ENCODE data around the gene C14orf119. TPM values are rescaled to one million over a fixed set of nuclear protein-coding genes. Genes with fewer than 3 reads are reported as not detected.
A peak's percentile ranks its signal among the peaks of the same experiment; 100 is the strongest.

The C14orf119 gene
- total RNA-seq, 1 experiment from 2014 or later = 81.3 TPM

GRCh38 chr14:23062002-23062401 is 33.3 kb upstream of the C14orf119 start:
- Mint-ChIP-seq H3K9me3 (no peaks in the 10 kb centered on the region), H3K27me3 (ENCODE audit: low read depth) (no peaks in the 10 kb centered on the region), H3K4me1 (peaks cover 3% of the 10 kb centered on the region; the same call in 1 of the 2 replicates), H3K36me3 (peaks cover 69% of the 10 kb centered on the region), H3K4me3 (no peak overlapping the region), H3K27ac (0 out of 2 replicates have a peak overlapping the region, but pooled peaks have one; percentile 53)
- POLR2A ChIA-PET = interaction anchor here (0.6 kb wide), 3 partner anchors 65 to 240 kb away, joined by 3 to 5 read pairs (median 4); no protein-coding TSS in a partner anchor
- TF ChIP-seq, protein P1, sequence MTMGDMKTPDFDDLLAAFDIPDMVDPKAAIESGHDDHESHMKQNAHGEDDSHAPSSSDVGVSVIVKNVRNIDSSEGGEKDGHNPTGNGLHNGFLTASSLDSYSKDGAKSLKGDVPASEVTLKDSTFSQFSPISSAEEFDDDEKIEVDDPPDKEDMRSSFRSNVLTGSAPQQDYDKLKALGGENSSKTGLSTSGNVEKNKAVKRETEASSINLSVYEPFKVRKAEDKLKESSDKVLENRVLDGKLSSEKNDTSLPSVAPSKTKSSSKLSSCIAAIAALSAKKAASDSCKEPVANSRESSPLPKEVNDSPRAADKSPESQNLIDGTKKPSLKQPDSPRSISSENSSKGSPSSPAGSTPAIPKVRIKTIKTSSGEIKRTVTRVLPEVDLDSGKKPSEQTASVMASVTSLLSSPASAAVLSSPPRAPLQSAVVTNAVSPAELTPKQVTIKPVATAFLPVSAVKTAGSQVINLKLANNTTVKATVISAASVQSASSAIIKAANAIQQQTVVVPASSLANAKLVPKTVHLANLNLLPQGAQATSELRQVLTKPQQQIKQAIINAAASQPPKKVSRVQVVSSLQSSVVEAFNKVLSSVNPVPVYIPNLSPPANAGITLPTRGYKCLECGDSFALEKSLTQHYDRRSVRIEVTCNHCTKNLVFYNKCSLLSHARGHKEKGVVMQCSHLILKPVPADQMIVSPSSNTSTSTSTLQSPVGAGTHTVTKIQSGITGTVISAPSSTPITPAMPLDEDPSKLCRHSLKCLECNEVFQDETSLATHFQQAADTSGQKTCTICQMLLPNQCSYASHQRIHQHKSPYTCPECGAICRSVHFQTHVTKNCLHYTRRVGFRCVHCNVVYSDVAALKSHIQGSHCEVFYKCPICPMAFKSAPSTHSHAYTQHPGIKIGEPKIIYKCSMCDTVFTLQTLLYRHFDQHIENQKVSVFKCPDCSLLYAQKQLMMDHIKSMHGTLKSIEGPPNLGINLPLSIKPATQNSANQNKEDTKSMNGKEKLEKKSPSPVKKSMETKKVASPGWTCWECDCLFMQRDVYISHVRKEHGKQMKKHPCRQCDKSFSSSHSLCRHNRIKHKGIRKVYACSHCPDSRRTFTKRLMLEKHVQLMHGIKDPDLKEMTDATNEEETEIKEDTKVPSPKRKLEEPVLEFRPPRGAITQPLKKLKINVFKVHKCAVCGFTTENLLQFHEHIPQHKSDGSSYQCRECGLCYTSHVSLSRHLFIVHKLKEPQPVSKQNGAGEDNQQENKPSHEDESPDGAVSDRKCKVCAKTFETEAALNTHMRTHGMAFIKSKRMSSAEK (CRISPR knock-in tag; IDR thresholded peaks at IDR 0.05; ENCODE audit: borderline replicate concordance) = no peak
- CTCF ChIA-PET = interaction anchor here (0.6 to 1.2 kb wide), 4 partner anchors 15 to 75 kb away, joined by 3 to 4 read pairs (median 4); no protein-coding TSS in a partner anchor
- DNase-seq (ENCODE audit: low spot score) (no peak), ATAC-seq (no peak)

- POLR2A ChIA-PET = no interaction called here
- CTCF ChIA-PET = no interaction called here
- Mint-ChIP-seq H3K27me3 (ENCODE audit: low read depth) (no peaks in the 10 kb centered on the region), H3K9me3 (no peaks in the 10 kb centered on the region), H3K36me3 (peaks cover 85% of the 10 kb centered on the region), H3K4me3 (no peak overlapping the region), H3K27ac (peak overlapping the region; percentile 74), H3K4me1 (peaks cover 5% of the 10 kb centered on the region)
- ATAC-seq (no peak), DNase-seq (ENCODE audit: low spot score) (no peak)
- TF ChIP-seq TEAD1 (CRISPR knock-in tag; IDR thresholded peaks at IDR 0.05) (no peak), SMAD4 (CRISPR knock-in tag; IDR thresholded peaks at IDR 0.05) (no peak), RELA (CRISPR knock-in tag; IDR thresholded peaks at IDR 0.05; ENCODE audit: borderline replicate concordance) (no peak), TP53 (CRISPR knock-in tag; IDR thresholded peaks at IDR 0.05) (no peak), CBFB (CRISPR knock-in tag; IDR thresholded peaks at IDR 0.05; ENCODE audit: low read depth) (no peak), EMX1 (CRISPR knock-in tag; IDR thresholded peaks at IDR 0.05) (no peak), HMGA2 (CRISPR knock-in tag; IDR thresholded peaks at IDR 0.05) (no peak), NFYB (CRISPR knock-in tag; conservative IDR thresholded peaks at IDR 0.05; ENCODE audit: low read depth) (no peak), ZNF512 (CRISPR knock-in tag; IDR thresholded peaks at IDR 0.05; ENCODE audit: borderline replicate concordance) (no peak), ELF4 (CRISPR knock-in tag; IDR thresholded peaks at IDR 0.05; ENCODE audit: low read depth) (no peak), CREM (CRISPR knock-in tag; IDR thresholded peaks at IDR 0.05) (no peak)
- TF ChIP-seq, protein P2, sequence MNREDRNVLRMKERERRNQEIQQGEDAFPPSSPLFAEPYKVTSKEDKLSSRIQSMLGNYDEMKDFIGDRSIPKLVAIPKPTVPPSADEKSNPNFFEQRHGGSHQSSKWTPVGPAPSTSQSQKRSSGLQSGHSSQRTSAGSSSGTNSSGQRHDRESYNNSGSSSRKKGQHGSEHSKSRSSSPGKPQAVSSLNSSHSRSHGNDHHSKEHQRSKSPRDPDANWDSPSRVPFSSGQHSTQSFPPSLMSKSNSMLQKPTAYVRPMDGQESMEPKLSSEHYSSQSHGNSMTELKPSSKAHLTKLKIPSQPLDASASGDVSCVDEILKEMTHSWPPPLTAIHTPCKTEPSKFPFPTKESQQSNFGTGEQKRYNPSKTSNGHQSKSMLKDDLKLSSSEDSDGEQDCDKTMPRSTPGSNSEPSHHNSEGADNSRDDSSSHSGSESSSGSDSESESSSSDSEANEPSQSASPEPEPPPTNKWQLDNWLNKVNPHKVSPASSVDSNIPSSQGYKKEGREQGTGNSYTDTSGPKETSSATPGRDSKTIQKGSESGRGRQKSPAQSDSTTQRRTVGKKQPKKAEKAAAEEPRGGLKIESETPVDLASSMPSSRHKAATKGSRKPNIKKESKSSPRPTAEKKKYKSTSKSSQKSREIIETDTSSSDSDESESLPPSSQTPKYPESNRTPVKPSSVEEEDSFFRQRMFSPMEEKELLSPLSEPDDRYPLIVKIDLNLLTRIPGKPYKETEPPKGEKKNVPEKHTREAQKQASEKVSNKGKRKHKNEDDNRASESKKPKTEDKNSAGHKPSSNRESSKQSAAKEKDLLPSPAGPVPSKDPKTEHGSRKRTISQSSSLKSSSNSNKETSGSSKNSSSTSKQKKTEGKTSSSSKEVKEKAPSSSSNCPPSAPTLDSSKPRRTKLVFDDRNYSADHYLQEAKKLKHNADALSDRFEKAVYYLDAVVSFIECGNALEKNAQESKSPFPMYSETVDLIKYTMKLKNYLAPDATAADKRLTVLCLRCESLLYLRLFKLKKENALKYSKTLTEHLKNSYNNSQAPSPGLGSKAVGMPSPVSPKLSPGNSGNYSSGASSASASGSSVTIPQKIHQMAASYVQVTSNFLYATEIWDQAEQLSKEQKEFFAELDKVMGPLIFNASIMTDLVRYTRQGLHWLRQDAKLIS (CRISPR knock-in tag; IDR thresholded peaks at IDR 0.05; ENCODE audit: borderline replicate concordance) = no peak
- TF ChIP-seq, protein P1 (CRISPR knock-in tag; IDR thresholded peaks at IDR 0.05; ENCODE audit: borderline replicate concordance) = no peak
Observed at GRCh38 chr14:23063601-23064000, 31.7 kb upstream of the C14orf119 start.

All from WTC11 (cell line).